Body of pancreas (tissue), 4 donors: ENCODE results near the gene RERG.

Source experiments
- POLR2A ChIP-seq, 3 donors: fragments of 450-650 bp; IDR thresholded peaks; one replicate each; pipeline ENCODE4 v1.6.1; 2016; ENCODE audit warnings: antibody characterized with exemption in 3 of 3, mild to moderate bottlenecking in 2 of 3
- TF ChIP-seq, protein P1 (sequence below), 7 experiments: fragments of 450-650 bp in 4 of 7; fragments of 200-600 bp in 3 of 7; sonication (generic) in 3 of 7; IDR thresholded peaks; one replicate each; pipeline ENCODE4 v1.5.1; 2016 to 2019; ENCODE audit warnings: antibody characterized with exemption in 7 of 7

DNA sequence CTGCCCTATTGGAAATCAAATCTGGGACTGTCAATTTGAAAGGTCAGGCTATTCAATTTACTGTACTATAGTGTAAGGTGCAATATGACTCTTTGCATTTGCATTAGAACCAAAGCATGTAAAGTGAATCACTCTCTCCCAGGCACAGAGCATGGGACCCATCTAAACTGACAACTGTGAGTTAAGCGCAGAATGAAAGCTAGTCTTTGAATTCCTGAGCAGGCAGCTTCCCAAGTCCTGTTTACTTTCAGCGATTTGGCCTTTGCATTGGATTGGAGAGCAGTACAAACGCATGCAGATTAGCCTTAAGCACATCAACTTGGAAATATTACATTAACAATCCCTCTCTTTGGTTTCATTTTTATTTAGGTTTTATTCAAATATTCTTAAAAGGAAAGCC is 74.6 kb downstream of the RERG start:
- TF ChIP-seq POLR2A (IDR thresholded peaks at IDR 0.05) = no peak
- TF ChIP-seq, protein P1, sequence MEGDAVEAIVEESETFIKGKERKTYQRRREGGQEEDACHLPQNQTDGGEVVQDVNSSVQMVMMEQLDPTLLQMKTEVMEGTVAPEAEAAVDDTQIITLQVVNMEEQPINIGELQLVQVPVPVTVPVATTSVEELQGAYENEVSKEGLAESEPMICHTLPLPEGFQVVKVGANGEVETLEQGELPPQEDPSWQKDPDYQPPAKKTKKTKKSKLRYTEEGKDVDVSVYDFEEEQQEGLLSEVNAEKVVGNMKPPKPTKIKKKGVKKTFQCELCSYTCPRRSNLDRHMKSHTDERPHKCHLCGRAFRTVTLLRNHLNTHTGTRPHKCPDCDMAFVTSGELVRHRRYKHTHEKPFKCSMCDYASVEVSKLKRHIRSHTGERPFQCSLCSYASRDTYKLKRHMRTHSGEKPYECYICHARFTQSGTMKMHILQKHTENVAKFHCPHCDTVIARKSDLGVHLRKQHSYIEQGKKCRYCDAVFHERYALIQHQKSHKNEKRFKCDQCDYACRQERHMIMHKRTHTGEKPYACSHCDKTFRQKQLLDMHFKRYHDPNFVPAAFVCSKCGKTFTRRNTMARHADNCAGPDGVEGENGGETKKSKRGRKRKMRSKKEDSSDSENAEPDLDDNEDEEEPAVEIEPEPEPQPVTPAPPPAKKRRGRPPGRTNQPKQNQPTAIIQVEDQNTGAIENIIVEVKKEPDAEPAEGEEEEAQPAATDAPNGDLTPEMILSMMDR (IDR thresholded peaks at IDR 0.05) = no peak
